Caco-2 (cell line): ENCODE data around the gene WEE1. TPM values are rescaled to one million over a fixed set of nuclear protein-coding genes. Genes with fewer than 3 reads are reported as not detected.

ENCODE experiments used
- BruUV-seq: library from RNA; stranded (reverse); fragments of 400-500 nt; replicated peaks from 2 replicates; lab custom pipeline; 2021; lab: Mats Ljungman, UMichigan
- CTCF ChIA-PET: fragments of 300-600 bp; sonication (Branson Sonifier 250); formaldehyde crosslinking; loops from one replicate; lab custom pipeline; 2022; ENCODE audit warnings: antibody characterized with exemption; lab: Charles Lee
- POLR2A ChIA-PET: fragments of 300-600 bp; sonication (Branson Sonifier 250); formaldehyde crosslinking; loops from one replicate; lab custom pipeline; 2022; ENCODE audit warnings: antibody characterized with exemption; lab: Charles Lee
- DNase-seq, 2 experiments: peaks; one replicate each; pipeline versions ENCODE4 v3.0.0 to v3.0.0-alpha.2; 2020 to 2022
- H3K27me3 ChIP-seq: replicated peaks from 2 replicates; pipeline ENCODE4 v1.6.0; 2011; ENCODE audit warnings: low read length; ENCODE audit not compliant: control insufficient read depth, insufficient read depth
- H3K36me3 ChIP-seq: 2 replicates; pipeline ENCODE4 v1.5.1; 2011; ENCODE audit warnings: low read length; ENCODE audit not compliant: control insufficient read depth, insufficient read depth
- H3K4me1 ChIP-seq: fragments of 250-450 bp; sonication (Bioruptor Pico); 2 replicates; pipeline ENCODE4 v1.5.1; 2020; ENCODE audit warnings: mild to moderate bottlenecking
- H3K4me3 ChIP-seq: 2 replicates; pipeline ENCODE4 v1.5.1; 2011; ENCODE audit warnings: low read depth, mild to moderate bottlenecking, control low read depth, low read length
- H3K9me3 ChIP-seq: fragments of 250-450 bp; sonication (Bioruptor Pico); 2 replicates; pipeline ENCODE4 v1.5.1; 2020; ENCODE audit warnings: mild to moderate bottlenecking, moderate library complexity
- H3K27ac Mint-ChIP-seq: one replicate; pipeline ENCODE4 v1.8.0; 2022; ENCODE audit warnings: mixed read lengths; ENCODE audit not compliant: unreplicated experiment
- H3K27me3 Mint-ChIP-seq: one replicate; pipeline ENCODE4 v1.8.0; 2022; ENCODE audit warnings: mixed read lengths; ENCODE audit not compliant: insufficient read depth, unreplicated experiment
- H3K36me3 Mint-ChIP-seq: one replicate; pipeline ENCODE4 v1.8.0; 2022; ENCODE audit warnings: mild to moderate bottlenecking, mixed read lengths; ENCODE audit not compliant: insufficient read depth, unreplicated experiment
- H3K4me1 Mint-ChIP-seq: one replicate; pipeline ENCODE4 v1.8.0; 2022; ENCODE audit warnings: low read depth, mixed read lengths; ENCODE audit not compliant: unreplicated experiment
- H3K4me3 Mint-ChIP-seq: one replicate; pipeline ENCODE4 v1.8.0; 2022; ENCODE audit warnings: mild to moderate bottlenecking, moderate library complexity, mixed read lengths; ENCODE audit not compliant: unreplicated experiment
- H3K9me3 Mint-ChIP-seq: one replicate; pipeline ENCODE4 v1.8.0; 2022; ENCODE audit warnings: mixed read lengths; ENCODE audit not compliant: unreplicated experiment
- intact Hi-C: fragments of 100-400 bp; cut with micrococcal nuclease; formaldehyde crosslinking; loops from one replicate; pipeline ENCODE4 v1.10.0; 2022; ENCODE audit not compliant: unreplicated experiment
- total RNA-seq: library from RNA; stranded (reverse); gene quantifications from 2 replicates; pipeline ENCODE4 v1.2.3, GENCODE V29; 2022
- TF ChIP-seq, protein P1 (sequence below), 2 experiments: fragments of 200-600 bp in 1 of 2; IDR thresholded peaks; 1 replicate in 1 of 2; 2 replicates in 1 of 2; pipeline versions ENCODE4 v1.5.1 to v1.8.0; 2011 to 2022; ENCODE audit warnings: antibody characterized with exemption in 1 of 2, control low read depth in 1 of 2, inconsistent platforms in 1 of 2, low read depth in 1 of 2, low read length in 1 of 2, mild to moderate bottlenecking in 1 of 2, moderate library complexity in 1 of 2; ENCODE audit not compliant: insufficient read depth in 1 of 2, severe bottlenecking in 1 of 2, unreplicated experiment in 1 of 2

Gene WEE1
- total RNA-seq, 1 experiment from 2014 or later: 108 TPM

- Histone ChIP-seq H3K4me3 (no peak overlapping the region), H3K9me3 (no peaks in the 10 kb centered on the region), H3K4me1 (peaks cover 16% of the 10 kb centered on the region), H3K36me3 (no peaks in the 10 kb centered on the region), H3K27me3 (no peaks in the 10 kb centered on the region)
- intact Hi-C loops: loop anchor here (10.0 kb wide), 2 partner anchors 232 to 358 kb away; partner anchors contain the start of gene IPO7
- Mint-ChIP-seq H3K27me3 (no peaks in the 10 kb centered on the region), H3K36me3 (peaks cover 13% of the 10 kb centered on the region), H3K4me3 (no peak overlapping the region), H3K4me1 (peaks cover 16% of the 10 kb centered on the region), H3K27ac (no peak overlapping the region), H3K9me3 (no peaks in the 10 kb centered on the region)
- ChIA-PET POLR2A (no interaction called here), CTCF (interaction anchor here (1.6 kb wide), 1 partner anchor 132 kb away, joined by 4 read pairs; no protein-coding TSS in a partner anchor)
- no peak for DNase-seq
- BruUV-seq: no TSS peak
- TF ChIP-seq, protein P1, sequence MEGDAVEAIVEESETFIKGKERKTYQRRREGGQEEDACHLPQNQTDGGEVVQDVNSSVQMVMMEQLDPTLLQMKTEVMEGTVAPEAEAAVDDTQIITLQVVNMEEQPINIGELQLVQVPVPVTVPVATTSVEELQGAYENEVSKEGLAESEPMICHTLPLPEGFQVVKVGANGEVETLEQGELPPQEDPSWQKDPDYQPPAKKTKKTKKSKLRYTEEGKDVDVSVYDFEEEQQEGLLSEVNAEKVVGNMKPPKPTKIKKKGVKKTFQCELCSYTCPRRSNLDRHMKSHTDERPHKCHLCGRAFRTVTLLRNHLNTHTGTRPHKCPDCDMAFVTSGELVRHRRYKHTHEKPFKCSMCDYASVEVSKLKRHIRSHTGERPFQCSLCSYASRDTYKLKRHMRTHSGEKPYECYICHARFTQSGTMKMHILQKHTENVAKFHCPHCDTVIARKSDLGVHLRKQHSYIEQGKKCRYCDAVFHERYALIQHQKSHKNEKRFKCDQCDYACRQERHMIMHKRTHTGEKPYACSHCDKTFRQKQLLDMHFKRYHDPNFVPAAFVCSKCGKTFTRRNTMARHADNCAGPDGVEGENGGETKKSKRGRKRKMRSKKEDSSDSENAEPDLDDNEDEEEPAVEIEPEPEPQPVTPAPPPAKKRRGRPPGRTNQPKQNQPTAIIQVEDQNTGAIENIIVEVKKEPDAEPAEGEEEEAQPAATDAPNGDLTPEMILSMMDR (IDR thresholded peaks at IDR 0.05; ENCODE audit: insufficient read depth in 1 of 2, low read depth in 1 of 2, low read length in 1 of 2, severe bottlenecking in 1 of 2, unreplicated experiment in 1 of 2): no peak
Observed at GRCh38 chr11:9616858-9617257, 43.4 kb downstream of the WEE1 start.

GRCh38 chr11:9617940-9618339, 44.5 kb downstream of the WEE1 start:
- intact Hi-C loops: loop anchor here (10.0 kb wide), 2 partner anchors 233 to 357 kb away; partner anchors contain the start of gene IPO7
- Mint-ChIP-seq H3K4me1 (peaks cover 13% of the 10 kb centered on the region), H3K4me3 (no peak overlapping the region), H3K36me3 (peaks cover 10% of the 10 kb centered on the region), H3K27me3 (no peaks in the 10 kb centered on the region), H3K9me3 (no peaks in the 10 kb centered on the region), H3K27ac (no peak overlapping the region)
- TF ChIP-seq, protein P1 (IDR thresholded peaks at IDR 0.05; ENCODE audit: insufficient read depth in 1 of 2, low read depth in 1 of 2, low read length in 1 of 2, severe bottlenecking in 1 of 2, unreplicated experiment in 1 of 2): no peak
- Histone ChIP-seq H3K9me3 (no peaks in the 10 kb centered on the region), H3K4me1 (peaks cover 5% of the 10 kb centered on the region), H3K36me3 (no peaks in the 10 kb centered on the region), H3K4me3 (no peak overlapping the region), H3K27me3 (no peaks in the 10 kb centered on the region)
- POLR2A ChIA-PET: no interaction called here
- CTCF ChIA-PET: interaction anchor here (1.6 kb wide), 2 partner anchors 123 to 131 kb away, joined by 4 read pairs; no protein-coding TSS in a partner anchor
- DNase-seq: no peak
- BruUV-seq: no TSS peak

- Mint-ChIP-seq H3K36me3 (no peaks in the 10 kb centered on the region), H3K9me3 (no peaks in the 10 kb centered on the region), H3K27ac (no peak overlapping the region), H3K4me1 (peaks cover 7% of the 10 kb centered on the region), H3K4me3 (no peak overlapping the region), H3K27me3 (no peaks in the 10 kb centered on the region)
- TF ChIP-seq, protein P1 (IDR thresholded peaks at IDR 0.05; ENCODE audit: insufficient read depth in 1 of 2, low read depth in 1 of 2, low read length in 1 of 2, severe bottlenecking in 1 of 2, unreplicated experiment in 1 of 2): no peak
- H3K4me1 ChIP-seq: peaks cover 5% of the 10 kb centered on the region
- no peaks in the 10 kb centered on the region for H3K9me3 ChIP-seq
- H3K27me3 ChIP-seq: no peaks in the 10 kb centered on the region
- no peaks in the 10 kb centered on the region for H3K36me3 ChIP-seq
- intact Hi-C loops: loop anchor here (10.0 kb wide), 2 partner anchors 234 to 356 kb away; partner anchors contain the start of gene IPO7
- DNase-seq: no peak
- no peak overlapping the region for H3K4me3 ChIP-seq
- ChIA-PET CTCF (interaction anchor here (1.6 kb wide), 1 partner anchor 121 kb away, joined by 4 read pairs; no protein-coding TSS in a partner anchor), POLR2A (no interaction called here)
- no TSS peak for BruUV-seq
Observed at GRCh38 chr11:9619004-9619403, 45.5 kb downstream of the WEE1 start.
